A549 treated with CORT108297 at 1 μM for 4 hours (cell line): ENCODE data around the gene KLK13. TPM values are rescaled to one million over a fixed set of nuclear protein-coding genes. Genes with fewer than 3 reads are reported as not detected.

ENCODE experiments used
- total RNA-seq: library from RNA; stranded (reverse); fragments of 200-300 nt; extraction: Qiagen RNA extraction; gene quantifications from 5 replicates; pipeline ENCODE4 v1.2.3, GENCODE V29; 2022

The KLK13 gene, protein sequence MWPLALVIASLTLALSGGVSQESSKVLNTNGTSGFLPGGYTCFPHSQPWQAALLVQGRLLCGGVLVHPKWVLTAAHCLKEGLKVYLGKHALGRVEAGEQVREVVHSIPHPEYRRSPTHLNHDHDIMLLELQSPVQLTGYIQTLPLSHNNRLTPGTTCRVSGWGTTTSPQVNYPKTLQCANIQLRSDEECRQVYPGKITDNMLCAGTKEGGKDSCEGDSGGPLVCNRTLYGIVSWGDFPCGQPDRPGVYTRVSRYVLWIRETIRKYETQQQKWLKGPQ
- total RNA-seq = 0.09 TPM in 1 of 5 replicates, not detected in the others

DNA sequence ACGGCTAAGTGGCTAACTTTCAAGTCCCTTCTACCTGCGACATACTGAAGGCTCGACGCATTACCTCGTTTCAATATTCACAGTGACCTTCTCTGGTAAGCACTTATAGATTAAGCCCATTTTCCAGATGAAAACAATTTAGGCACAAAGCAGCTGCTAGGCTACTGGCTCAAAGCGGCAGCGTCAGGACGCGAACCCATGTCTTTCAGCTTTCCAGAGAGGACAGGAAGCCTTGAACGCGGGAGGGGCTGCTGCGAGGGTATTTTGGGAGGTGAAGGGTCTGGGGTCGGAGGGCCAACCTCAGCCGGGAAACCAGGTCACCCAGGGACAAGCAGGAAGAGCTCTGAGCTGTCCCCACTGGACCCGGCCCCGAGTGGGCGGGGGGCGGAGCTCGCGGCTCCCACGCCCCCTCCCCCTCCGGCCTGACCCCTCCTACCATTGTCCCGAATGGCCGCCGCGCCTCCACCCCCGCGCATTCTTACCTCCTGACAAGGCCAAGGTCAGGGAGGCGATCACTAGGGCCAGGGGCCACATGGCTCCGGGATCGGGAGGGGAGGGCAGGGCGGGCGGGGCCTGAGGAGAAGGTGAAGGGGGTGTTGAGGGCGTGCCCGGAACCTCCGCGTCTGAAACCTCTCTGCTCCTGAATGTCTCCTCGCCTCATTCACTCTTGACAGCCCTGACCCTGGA is at the start of gene KLK13:
TSS of gene KLK13 (minus strand) at position 559 of the 687 bp plus-strand sequence. CDS start at position 534, 25 bp downstream.

DNA sequence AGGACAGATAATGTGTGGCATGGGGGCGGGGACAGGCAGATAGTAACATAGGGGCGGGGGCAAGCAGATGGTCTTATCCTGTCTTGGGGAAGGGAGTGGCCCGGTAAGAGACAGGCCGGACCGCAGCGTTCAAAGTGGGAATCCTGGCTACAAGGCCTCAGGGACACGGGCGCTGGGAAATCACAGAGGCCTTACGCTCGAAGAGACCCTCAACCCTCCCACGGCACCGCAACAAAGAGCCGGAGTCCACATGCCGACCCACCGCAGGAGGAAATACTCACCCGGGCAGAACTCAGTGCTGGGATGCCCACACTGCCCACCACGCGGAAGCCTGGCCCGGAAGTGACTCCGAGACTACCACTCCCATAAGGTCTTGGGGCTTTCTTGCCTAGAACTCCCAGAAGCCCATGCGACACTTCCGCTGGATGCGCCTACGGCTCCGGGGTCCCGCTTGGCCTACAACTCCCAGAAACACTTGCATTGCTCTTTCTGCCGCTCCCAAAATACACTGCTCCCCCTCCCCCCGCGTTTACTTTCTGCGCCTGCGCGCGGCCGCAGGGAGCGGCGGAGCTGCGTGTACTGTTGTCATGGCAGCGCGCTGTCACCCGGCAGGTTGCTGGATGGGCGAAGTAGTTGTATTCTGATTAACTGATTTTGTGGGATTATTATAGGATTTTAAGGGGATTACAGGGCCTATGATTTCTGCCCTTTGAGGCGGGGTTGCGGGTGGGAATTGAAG is 43.3 kb upstream of the KLK13 start, which contains the start of gene CTU1:
TSS of gene CTU1 (minus strand) at position 344 of the 739 bp plus-strand sequence. CDS start 3,840 bp downstream, outside the sequence.

DNA sequence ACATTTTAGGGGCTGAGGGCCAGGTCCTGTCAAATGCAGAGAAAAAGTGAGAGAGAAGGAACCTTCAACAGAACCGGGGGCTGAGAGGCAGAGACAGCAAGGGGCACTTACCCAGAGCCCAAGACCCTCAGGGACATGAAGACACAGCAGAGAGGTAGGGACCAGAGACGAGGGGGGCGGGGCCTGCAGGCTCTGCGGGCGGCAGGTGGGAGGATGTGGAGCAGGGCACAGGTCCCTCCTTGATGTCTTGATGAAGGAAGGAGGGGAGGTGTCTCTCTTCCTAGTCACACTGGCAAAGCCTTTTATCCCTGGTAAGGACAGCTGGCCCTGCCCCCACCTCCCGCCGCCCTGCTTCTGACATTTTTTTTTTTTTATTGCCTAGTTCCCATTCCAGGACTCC is 17.7 kb upstream of the KLK13 start, which contains the start of gene KLK14:
TSS of gene KLK14 (minus strand) at position 277 of the 400 bp plus-strand sequence. CDS start at position 4, 273 bp downstream.

DNA sequence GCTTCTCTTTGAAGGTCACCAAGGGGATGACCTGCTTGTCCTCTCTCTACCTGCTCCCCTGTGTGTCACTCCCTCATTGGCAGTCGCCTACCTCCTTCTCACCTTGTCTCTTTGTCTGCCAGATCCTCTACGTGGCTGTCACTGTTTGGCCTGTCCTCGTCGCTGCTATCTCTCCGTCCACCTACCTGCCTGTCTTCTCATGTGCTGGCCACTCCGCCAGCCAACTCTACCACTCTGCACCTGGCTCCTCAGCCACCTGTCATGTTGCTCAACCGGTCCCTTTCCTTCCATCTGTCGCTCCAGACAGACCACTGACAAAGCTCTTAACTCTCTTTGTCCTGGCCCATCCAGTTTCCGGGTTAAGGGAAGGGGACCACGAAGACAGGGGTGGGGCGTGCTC is 30.2 kb downstream of the KLK13 start, which contains the start of gene KLK12:
TSS of gene KLK12 (minus strand) at position 299 of the 400 bp plus-strand sequence. CDS start 381 bp downstream, outside the sequence.

DNA sequence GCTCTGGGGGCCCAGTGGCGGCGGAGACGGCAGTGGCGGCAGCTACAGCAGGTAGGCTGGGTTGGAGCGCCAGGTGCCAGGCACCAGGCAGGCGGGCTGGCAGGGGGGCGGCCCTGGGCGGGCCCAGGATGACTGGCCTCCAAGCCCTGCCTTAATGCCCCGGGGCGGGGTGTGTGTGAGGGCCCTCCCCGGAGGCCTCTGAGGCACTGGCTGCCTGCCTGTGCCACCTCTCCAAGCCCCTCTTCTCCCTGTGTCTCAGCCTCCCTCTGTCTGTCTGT is 38.4 kb downstream of the KLK13 start, which contains the start of gene KLK11:
TSS of gene KLK11 (minus strand) at position 63 of the 278 bp plus-strand sequence. CDS start 985 bp downstream, outside the sequence.

DNA sequence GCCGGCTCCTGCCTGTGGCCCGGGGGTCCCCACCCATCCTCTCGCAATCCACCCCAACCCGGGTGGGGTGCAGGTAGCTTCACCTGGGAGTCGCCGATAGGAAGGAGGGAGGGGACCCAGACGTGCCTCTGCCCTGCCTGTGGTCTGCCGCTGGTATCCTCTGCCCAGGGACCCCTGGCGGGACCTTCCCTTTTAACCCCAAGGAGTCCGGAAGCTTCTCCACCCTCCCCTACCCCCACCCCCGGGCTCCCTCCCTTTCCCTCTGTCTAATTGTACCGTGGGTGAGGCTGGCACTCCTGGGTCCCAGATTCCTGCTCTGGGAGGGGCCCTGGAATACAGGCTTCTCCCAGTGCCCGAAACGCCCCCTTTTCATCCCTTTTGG is 45.4 kb downstream of the KLK13 start, which contains the start of gene KLK10:
TSS of gene KLK10 (minus strand) at position 166 of the 382 bp plus-strand sequence. CDS start 579 bp downstream, outside the sequence.

Other genes starting within 250 kb of the KLK13 start
- 0.13 to 0.29 TPM (median 0.20 TPM) in 4 of 5 replicates, not detected in the other for gene KLK1, start 241.3 kb downstream of the KLK13 start, total RNA-seq
- gene KLK15, start 231.5 kb downstream of the KLK13 start, total RNA-seq = not detected in 5 replicates
- gene KLK3, start 210.2 kb downstream of the KLK13 start, total RNA-seq = not detected in 5 replicates
- gene KLK2, start 191.7 kb downstream of the KLK13 start, total RNA-seq = 0.08 to 0.17 TPM (median 0.15 TPM) in 3 of 5 replicates, not detected in the others
- 0.08 to 0.39 TPM (median 0.11 TPM) in 5 replicates for gene KLK4, start 153.7 kb downstream of the KLK13 start, total RNA-seq
- gene KLK5, start 112.1 kb downstream of the KLK13 start, total RNA-seq = not detected in 5 replicates
- gene KLK6, start 95.5 kb downstream of the KLK13 start, total RNA-seq = 0.16 to 0.50 TPM (median 0.23 TPM) in 5 replicates
- 0.06 to 0.07 TPM in 2 of 5 replicates, not detected in the others for gene KLK7, start 81.2 kb downstream of the KLK13 start, total RNA-seq
- not detected in 5 replicates for gene KLK8, start 63.5 kb downstream of the KLK13 start, total RNA-seq
- 0.25 to 0.60 TPM (median 0.28 TPM) in 5 replicates for gene KLK10, start 45.4 kb downstream of the KLK13 start, total RNA-seq
- gene KLK11, start 38.5 kb downstream of the KLK13 start, total RNA-seq = 0.07 TPM in 1 of 5 replicates, not detected in the others
- not detected in 5 replicates for gene KLK12, start 30.1 kb downstream of the KLK13 start, total RNA-seq
- 0.35 to 0.44 TPM (median 0.39 TPM) in 5 replicates for gene KLK14, start 17.8 kb upstream of the KLK13 start, total RNA-seq
- gene CTU1, start 43.3 kb upstream of the KLK13 start, total RNA-seq = 5.0 to 16.2 TPM (median 14.7 TPM) in 5 replicates
- not detected in 5 replicates for gene SIGLEC9, start 59.8 kb upstream of the KLK13 start, total RNA-seq
- not detected in 5 replicates for gene SIGLEC7, start 77.2 kb upstream of the KLK13 start, total RNA-seq
- gene CD33, start 160.0 kb upstream of the KLK13 start, total RNA-seq = 0.44 TPM in 1 of 5 replicates, not detected in the others
- not detected in 5 replicates for gene SIGLECL1, start 186.0 kb upstream of the KLK13 start, total RNA-seq
- 0.02 to 0.05 TPM (median 0.03 TPM) in 4 of 5 replicates, not detected in the other for gene IGLON5, start 246.6 kb upstream of the KLK13 start, total RNA-seq